Measurements from ENCODE around the gene ADAMTS14.
"Not testable (repeated sequence)": the region's sequence is repeated elsewhere in the genome, so short reads cannot be mapped to it uniquely, and the experiment has no call there.

Gene ADAMTS14

DNA sequence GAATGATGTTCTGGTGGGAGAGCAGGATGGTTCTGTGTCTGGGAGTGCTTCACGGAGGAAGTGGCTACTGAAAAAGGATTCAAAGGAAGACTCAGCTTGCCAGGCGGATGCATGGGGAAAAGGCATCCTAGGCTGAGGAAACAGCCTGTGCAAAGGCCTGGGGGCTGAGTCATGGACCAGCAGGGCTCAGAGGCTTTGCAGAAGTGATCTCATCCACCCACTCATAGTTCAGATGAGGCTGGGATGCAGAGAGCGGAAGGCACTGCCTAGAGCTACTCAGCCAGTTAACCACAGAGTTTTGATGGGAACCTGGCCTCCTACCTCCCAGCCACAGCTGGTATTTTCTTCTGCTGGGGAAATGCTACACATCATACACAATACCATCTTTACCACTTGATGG lies 15.8 kb upstream of the ADAMTS14 start:
- DNase-seq, result peak; percentile 43

DNA sequence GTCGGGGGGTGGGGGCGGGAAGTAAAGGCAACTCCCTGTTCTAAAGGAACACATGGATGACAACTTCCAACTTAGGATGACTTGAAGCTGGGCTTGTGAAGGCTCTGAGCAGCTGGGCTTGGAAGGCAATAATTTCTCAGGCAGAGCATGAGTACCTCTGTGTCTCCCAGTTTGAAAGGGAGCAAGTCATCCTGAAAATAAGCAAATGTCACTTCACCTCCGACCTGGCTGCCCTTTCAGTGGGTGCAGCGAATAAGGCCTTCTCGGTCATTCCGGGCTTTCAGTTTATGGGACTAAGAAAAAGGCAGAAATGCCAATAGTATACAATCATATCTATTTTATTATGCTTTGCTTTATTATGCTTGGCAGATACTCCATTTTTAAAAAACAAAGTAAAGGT lies 15.3 kb upstream of the ADAMTS14 start:
- DNase-seq, result no peak

DNA sequence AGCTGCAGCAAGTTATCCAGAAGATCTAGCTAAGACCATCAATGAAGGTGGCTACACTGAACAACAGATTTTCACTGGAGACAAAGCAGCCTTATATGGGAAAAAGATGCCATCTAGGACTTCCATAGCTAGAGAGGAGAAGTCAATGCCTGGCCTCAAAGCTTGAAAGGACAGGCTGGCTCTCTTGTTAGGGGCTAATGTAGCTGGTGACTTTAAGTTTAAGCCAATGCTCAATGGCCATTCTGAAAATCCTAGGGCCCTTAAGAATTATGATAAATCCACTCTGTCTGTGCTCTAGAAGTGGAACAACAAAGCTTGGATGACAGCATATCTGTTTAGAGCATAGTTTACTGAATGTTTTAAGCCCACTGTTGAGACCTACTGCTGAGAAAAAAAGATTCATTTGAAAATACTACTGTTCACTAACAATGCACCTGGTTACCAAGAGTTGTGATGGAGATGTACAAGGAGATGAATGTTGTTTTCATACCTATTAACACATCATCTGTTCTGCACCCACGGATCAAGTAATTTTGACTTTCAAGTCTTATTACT lies 13.6 kb upstream of the ADAMTS14 start:
- no peak for DNase-seq

DNA sequence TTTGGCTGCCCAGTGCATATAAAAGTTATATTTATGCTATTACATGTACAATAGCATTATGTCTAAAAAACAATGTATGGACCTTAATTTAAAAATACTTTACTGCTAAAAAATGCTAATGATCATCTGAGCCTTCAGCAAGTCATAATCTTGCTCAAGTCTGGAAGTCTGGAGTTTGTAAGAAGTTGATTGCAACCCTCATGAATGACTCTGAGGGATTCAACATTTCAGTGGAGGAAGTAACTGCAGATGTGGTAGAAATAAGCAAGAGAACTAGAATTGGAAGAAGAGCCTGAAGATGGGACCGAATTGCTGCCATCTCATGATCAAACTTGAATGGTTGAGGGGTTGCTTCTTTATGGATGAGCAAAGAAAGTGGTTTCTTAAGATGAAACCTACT lies 13.0 kb upstream of the ADAMTS14 start:
- no peak for DNase-seq

DNA sequence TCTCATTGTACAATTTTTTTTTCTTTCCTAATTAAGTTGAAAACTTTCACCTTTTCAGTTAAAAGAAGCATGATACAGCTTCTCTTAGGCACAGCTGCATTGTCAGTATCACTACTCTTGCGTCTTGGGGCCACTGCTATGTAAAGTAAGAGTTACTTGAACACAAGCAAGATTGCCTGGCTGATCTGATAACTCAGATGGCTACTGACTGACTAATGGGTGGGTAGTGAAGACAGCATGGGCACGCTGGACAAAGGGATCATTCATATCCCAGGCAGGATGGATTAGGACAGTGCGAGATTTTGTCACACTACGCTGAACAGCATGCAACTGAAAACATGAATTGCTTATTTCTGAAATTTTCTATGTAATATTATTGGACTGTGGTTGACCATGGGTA lies 11.6 kb upstream of the ADAMTS14 start:
- DNase-seq, result no peak

DNA sequence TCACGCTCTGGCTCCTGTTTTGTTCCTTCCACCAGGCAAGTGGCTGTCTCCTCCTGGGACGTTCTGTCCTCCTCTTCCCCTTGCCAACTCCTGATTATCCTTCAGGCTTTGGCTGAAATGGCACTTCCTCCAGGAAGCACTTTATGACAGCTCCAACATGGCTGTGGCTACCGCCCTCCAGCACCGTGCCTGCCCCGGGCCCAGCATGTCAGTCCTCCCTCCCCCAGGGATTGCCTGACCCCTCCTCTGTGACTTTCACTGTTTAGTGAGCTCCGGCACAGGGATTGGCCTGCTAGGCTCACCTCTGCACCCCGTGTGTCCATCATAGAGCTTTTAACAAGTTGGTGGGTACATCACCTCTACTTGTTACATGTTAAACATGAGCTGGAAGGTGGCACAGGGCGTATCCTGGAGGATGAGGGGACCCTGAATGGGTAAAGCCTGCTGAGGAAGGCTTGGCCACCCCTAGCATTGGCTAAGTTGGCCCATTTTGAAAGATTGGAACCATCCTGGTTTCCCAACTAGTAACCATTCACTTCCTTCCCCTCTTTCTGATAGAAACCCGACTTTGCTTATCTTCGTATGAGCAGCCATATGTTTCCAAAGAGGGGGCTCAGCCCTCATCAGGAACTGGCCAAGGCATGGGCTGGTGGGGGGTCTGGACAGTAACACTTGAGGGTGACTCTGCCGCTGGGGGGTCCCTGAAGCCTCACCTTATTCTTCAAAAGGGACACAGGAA lies 10.5 kb upstream of the ADAMTS14 start:
- no peak for DNase-seq

DNA sequence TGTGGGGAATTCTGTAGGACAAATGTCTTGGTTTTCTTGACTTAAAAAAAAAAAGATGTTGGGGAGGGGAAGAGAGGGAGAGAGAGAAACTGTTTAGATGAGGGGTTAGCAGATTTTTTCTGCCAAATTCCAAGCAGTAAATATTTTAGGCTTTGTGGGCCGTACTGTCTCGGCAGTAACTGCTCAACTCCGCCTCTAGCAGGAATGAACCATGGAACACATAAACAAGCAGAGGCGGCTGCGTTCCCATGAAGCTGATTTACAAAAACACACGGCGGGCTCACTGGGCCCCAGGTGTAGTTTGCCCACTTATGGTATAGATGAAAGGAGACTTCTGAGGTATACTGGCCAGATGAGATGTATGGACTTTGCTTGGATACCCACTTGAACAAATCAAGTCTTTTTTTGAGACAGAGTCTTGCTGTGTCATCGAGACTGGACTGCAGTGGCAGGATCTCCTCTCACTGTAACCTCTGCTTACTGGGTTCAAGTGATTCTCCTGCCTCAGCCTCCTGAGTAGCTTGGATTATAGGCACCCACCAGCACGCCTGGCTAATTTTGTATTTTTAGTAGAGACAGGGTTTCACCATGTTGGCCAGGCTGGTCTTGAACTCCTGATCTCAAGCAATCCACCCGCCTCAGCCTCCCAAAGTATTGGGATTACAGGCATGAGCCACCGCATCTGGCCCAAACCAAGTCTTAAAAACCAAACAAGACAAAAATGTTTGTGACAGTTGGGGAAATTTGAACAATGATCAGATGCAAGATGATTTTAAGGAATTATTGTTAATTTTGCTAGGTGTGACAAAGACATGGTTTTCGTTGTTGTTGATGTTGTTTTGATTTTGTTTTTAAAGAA lies 9.7 kb upstream of the ADAMTS14 start:
- no peak for DNase-seq

DNA sequence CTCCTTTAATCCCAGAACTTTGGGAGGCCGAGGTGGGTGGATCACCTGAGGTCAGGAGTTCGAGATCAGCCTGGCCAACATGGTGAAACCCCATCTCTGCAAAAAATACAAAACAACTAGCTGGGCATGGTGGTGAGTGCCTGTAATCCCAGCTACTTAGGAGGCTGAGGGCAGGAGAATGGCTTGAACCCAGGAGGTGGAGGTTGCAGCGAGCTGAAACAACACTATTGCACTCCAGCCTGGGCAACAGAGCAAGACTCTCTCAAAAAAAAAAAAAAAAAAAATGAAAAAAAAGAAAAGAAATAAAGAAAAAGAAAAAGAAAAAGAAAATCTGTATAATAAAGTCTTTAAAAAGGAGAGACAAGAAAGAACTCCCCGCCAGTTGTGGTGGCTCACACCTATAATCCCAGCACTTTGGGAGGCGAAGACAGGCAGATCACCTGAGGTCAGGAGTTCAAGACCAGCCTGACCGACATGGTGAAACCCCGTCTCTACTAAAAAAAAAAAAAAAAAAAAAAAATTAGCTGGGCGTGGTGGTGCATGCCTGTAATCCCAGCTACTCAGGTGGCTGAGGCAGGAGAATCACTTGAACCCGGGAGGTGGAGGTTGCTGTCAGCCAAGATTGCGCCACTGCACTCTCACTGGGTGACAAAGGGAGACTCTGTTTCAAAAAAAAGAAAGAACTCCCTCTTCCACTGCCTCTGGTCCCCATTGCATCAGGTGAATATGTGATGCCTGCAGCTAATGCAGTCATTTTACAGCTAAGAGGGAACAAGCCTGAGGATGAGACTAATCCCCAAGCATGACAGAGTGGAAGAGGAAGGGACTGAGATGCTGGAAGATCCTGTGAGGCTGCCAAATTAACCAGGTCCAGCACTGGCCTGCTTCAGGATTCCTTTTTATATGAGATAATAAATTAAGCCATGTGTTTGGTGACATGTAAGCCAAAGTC lies 8.6 kb upstream of the ADAMTS14 start:
- not testable (repeated sequence) for DNase-seq

DNA sequence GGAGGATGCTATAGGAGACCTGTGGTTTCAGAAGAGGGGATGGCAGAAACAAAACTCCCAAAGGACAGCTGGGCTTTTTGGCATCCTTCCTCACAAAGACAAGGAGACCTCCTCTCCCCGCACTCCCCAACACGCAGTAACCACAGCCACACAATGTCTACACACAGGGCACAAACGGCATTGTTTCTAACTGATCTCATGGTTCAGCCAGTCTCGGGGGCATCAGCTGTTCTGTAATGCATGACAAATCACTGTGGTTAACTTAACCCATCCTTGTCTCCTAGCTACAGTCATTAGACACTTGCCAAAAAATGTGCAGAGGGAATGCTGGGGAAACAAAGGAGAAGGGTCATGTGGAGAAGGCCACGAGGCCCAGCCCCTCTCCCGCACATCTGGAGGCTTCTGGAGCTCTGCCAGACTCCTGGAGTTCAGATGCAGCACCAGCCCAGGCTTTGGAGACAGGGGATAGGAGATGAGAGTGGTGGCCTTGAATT lies 7.6 kb upstream of the ADAMTS14 start:
- DNase-seq, result no peak

DNA sequence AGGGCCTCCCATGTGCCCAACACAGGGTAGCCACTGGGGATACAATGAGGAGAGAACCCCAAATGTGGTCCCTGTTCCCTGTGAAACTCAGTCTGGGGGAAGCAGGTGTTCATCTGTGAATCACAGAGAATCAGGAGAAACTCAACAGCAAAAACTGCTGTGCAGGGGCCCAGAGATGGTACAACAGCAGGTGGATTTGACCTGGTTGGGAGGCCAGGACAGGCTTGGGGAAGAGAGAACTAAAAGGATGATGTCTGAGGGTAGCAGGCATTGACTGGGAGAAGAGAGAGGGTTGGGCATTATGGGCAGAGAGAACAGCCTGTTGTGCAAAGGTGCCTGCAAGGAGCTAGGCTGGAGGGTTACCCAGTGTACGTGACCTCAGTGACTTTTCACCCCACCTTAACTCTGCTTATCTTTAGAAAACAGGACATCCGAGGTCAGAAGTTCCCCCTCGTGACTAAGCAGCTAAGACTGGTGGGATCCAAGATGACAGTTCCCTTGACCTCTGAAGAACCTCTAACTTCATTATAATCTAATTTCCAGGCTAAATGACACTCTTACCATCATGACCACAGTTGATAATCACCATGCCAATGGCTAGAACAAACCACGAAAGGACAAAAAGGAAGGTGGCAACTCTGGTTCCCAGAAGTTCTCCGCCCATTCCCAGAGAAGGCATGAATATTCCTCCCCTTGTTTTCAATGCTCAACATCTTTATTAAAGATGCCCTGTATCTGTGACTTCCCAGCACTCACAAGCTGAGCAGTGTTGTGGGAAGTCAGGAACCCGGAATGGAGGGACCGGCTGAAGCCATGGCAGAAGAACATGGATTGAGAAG lies 5.1 kb upstream of the ADAMTS14 start:
- DNase-seq, result no peak

DNA sequence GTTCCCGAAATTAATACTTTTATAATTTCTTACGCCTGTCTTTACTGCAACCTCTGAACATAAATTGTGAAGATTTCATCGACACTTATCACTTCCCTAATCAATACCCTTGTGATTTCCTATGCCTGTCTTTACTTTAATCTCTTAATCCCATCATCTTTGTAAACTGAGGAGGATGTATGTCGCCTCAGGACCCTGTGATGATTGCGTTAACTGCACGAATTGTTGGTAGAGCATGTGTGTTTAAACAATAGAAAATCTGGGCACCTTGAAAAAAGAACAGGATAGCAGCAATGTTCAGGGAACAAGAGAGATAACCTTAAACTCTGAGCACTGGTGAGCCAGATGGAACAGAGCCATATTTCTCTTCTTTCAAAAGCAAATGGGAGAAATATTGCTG lies 4.5 kb upstream of the ADAMTS14 start:
- DNase-seq, result not testable (repeated sequence)

DNA sequence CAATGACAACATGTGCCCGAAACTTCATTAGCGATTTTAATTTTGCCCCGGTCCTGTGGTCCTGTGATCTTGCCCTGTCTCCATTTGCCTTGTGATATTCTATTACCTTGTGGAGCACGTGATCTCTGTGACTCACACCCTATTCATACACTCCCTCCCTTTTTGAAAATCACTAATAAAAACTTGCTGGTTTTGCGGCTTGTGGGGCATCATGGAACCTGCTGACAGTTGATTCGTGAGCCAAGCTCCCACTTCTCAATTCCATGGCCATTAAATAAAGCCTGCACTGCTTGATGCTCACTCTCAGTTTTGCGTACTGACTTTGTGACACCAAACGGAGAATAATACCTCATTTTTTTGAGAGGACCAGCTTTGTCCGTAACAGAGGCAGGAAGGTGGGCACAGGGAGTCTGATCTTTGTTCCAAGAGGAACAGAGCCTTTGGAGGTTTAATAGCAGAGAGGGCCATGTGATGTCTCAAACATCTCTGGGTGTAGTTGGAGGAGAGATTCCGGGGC lies 3.8 kb upstream of the ADAMTS14 start:
- DNase-seq, result no peak

DNA sequence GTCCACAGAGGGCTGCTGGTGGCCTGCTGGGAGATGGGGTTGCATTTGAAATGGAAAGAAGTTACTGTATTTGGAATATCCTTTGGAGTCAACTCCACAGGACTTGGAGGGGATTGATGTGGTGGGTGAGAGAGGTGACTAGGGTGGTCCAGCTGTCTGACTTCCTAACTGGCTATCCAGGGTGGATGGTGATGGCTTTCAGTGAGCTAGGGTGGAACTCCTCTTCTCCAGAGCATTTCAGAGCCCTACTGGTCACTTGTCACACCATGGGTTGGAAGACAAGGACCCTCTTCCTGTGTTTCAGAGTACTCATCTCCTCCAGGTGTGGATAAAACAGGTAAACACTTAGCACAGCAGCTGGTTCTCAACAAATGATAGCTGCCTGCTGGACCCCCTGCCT lies 3.3 kb upstream of the ADAMTS14 start:
- DNase-seq, result no peak

DNA sequence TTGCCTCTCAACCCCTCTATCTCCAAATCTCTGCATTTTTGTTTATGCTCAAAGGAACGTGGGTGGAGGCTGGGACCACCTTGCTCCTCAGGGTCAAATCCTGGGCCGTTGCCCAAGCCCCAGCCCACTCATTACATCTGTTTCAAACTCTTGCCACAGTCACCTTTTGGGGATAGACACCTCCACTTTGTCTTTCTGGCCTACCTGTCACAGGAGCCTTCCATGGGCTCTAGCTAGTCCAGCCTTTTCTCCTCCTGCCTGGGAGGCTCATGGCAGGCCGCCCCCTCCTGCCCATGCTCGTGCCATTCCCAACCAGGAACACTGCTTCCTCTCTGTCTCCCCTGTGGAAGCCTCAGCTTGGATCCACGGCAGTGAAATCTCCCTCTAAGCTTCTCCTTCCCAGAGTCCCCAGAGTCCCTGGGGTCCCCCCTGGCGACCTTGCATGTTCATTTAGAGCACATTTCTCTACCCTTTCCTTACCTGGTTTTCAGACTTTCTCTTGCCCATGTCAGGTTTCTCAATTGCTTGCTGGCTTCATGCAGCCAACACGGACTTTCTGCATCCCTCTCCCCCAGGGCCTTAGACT lies 2.5 kb upstream of the ADAMTS14 start:
- DNase-seq, result no peak

DNA sequence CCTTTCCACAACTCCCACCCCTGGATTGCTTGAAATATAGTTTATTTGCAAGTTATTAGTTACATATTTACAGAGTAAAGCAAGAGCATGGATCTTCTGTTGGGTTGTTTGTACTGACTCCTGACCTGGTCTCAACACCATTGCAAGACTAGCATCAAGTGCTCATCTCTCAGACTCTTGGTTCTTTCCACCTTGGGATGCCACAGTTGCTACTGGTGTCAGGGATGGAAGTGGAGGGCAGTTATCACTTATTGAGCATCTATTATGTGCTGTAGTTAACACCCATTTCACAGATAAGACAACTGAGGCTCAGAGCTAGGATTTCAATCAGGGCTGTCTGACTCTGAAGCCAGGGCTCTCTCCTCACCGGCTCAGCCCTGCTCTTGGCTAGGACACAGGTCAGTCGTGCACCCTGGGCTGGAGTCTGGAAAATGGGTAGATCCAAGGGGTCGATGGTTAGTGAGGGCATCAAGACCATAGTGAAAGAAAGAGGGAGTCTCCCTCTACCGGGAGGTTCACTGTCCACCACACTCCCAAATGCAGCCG lies 614 bp upstream of the ADAMTS14 start:
- DNase-seq, result no peak

DNA sequence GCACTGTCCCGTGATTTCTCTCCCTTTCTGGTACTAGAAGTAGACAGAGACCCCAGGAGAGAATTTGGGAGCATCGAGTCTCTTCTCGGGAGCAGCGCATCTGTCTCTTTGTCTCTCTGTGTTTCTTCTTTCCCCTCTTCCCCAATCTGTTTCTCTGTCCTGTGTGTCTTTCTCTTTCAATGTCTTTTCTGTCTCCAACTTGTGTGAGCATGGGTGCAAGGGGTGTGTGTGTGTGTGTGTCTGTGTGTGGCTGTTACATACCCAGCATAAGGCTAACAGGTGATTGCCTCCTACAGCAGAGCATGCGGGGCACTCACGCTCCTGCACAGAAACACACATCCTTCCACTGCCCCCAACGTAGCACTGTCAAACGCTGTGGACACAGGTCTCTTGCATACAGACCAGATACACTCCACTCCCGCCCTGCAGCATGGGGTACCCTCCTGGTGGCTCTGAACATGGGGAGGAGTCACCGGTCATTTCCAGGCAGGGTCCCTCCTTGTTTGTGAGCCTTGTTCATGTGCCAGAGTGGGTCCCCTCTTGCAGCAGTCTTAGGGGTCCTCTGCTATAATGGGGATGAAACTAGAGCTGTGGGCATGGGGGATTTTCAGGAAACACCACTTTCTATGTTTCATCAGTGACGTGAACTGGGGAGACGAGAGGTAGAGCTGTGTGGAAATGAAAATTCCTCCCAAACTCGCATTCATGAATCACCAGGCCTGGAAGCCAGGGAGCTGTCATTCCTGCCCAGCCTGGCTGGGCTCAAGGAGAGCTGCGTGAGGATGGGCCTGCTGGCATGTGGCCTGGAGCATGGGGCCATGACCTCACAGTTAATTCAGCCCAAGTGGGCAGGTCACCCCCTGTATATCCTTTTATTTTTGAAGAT lies 980 bp downstream of the ADAMTS14 start:
- DNase-seq, result no peak

DNA sequence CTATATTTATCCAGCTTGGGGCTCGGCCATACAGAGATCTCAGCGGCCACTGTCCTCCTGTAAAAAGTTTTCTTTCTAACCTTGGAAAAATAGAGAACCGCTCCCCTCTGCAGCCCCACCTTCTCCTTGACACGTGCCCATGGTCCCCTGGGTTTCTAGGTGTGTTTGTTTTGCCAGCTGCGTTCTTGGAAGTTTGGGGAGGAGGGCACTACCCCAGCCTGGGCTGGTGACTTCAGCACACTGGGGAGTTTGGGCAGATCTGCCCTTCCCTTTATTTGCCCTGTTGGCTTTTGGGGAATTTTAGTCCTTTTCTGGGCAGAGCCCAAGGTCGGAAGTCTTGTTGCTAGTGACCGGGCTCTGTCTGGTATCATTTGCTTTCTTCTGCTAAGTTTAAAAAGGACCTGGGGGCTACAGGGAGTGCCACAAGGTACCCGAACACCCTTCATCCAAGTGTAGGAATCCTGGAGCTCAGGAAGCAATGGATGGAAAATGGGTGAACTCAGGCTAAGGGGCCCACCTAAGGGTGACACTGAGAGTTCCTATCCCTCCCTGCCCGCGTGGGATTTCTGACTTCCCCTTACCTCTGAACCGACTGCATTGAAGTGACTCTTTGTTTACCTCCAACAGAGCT lies 1.7 kb downstream of the ADAMTS14 start:
- no peak for DNase-seq

DNA sequence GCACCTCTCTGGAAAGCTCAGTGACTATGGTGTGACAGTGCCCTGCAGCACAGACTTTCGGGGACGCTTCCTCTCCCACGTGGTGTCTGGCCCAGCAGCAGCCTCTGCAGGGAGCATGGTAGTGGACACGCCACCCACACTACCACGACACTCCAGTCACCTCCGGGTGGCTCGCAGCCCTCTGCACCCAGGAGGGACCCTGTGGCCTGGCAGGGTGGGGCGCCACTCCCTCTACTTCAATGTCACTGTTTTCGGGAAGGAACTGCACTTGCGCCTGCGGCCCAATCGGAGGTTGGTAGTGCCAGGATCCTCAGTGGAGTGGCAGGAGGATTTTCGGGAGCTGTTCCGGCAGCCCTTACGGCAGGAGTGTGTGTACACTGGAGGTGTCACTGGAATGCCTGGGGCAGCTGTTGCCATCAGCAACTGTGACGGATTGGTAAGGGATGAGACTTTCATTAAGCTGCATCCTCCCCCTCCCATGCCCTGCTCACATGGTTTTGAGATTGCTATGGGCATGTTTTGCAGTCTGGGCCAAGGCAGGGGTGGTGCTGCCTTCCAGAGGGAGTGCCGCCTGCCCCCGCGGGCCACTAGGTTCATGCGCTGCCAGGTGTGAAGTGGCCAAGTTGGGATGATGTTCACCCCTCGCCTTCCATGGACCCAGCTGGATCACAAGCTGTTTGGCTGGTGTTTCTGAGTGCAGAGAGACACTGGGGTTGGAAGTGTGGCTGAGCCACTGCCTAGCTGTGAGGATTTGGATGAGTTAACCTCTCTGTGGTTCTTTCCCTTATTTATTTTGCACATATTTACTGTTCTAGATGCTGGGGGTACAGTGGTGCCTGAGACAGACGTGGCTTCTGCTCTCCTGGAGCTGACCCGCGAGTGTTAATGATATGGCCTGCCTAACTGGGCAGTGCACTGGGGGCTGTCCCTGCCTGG lies 2.5 kb downstream of the ADAMTS14 start:
- DNase-seq, result no peak
